Measurements from ENCODE around the gene DCAF8.

GRCh38 chr1:160264795-160265307, 2.5 kb upstream of the DCAF8 start:
- TF ChIP-seq EZH2 (IDR thresholded peaks at IDR 0.05; ENCODE audit: insufficient read depth, poor library complexity, severe bottlenecking) (no peak), EZH2phosphoT487 (IDR thresholded peaks at IDR 0.05; ENCODE audit: insufficient read depth, low read depth) (no peak)

All from GM23248 (cell line).